Central memory CD8-positive, alpha-beta T cell (primary cell): ENCODE results near the gene MCF2L.

ENCODE experiments used
- ATAC-seq: fragments of 150-1000 bp; cut with Tn5 transposase; replicated peaks from 2 replicates; pipeline ENCODE4 v1.10.0; 2022; ENCODE audit warnings: mild to moderate bottlenecking, moderate FRiP score, moderate number of reproducible peaks; ENCODE audit not compliant: poor library complexity, severe bottlenecking; ENCODE audit errors: extremely low read depth
- DNase-seq, 2 donors: peaks; one replicate each; pipeline ENCODE4 v3.0.0; 2021; ENCODE audit warnings: low spot score in 2 of 2
- H3K27ac Mint-ChIP-seq: one replicate; pipeline ENCODE4 v1.8.0; 2022; ENCODE audit warnings: low read depth, mild to moderate bottlenecking, moderate library complexity, mixed read lengths
- H3K27me3 Mint-ChIP-seq: one replicate; pipeline ENCODE4 v1.8.0; 2022; ENCODE audit warnings: mixed read lengths
- H3K36me3 Mint-ChIP-seq: one replicate; pipeline ENCODE4 v1.8.0; 2022; ENCODE audit warnings: mild to moderate bottlenecking, moderate library complexity, mixed read lengths; ENCODE audit not compliant: insufficient read depth
- H3K4me1 Mint-ChIP-seq: one replicate; pipeline ENCODE4 v1.8.0; 2022; ENCODE audit warnings: mixed read lengths
- H3K4me3 Mint-ChIP-seq: one replicate; pipeline ENCODE4 v1.8.0; 2022; ENCODE audit warnings: mild to moderate bottlenecking, moderate library complexity, mixed read lengths
- H3K9me3 Mint-ChIP-seq: one replicate; pipeline ENCODE4 v1.8.0; 2022; ENCODE audit warnings: mixed read lengths

Gene MCF2L

GRCh38 chr13:113114511-113115362, 145.7 kb downstream of the MCF2L start:
- DNase-seq (no peak), ATAC-seq (no peak)
- Mint-ChIP-seq H3K36me3 (no peaks in the 10 kb centered on the region), H3K9me3 (no peaks in the 10 kb centered on the region), H3K27me3 (no peaks in the 10 kb centered on the region), H3K4me1 (no peaks in the 10 kb centered on the region), H3K27ac (no peak overlapping the region), H3K4me3 (no peak overlapping the region)

GRCh38 chr13:113115363-113116205, 146.6 kb downstream of the MCF2L start:
- H3K4me1 Mint-ChIP-seq, result no peaks in the 10 kb centered on the region
- no peak overlapping the region for H3K27ac Mint-ChIP-seq
- no peak for ATAC-seq
- no peaks in the 10 kb centered on the region for H3K27me3 Mint-ChIP-seq
- no peaks in the 10 kb centered on the region for H3K36me3 Mint-ChIP-seq
- H3K4me3 Mint-ChIP-seq, result no peak overlapping the region
- no peaks in the 10 kb centered on the region for H3K9me3 Mint-ChIP-seq
- DNase-seq, result no peak

- Mint-ChIP-seq H3K9me3 (no peaks in the 10 kb centered on the region), H3K4me1 (no peaks in the 10 kb centered on the region), H3K36me3 (no peaks in the 10 kb centered on the region), H3K4me3 (no peak overlapping the region), H3K27ac (no peak overlapping the region), H3K27me3 (peaks cover 6% of the 10 kb centered on the region)
- ATAC-seq (no peak), DNase-seq (no peak)
Measured at GRCh38 chr13:113116206-113116800, 147.3 kb downstream of the MCF2L start.

- Mint-ChIP-seq H3K27ac (no peak overlapping the region), H3K36me3 (no peaks in the 10 kb centered on the region), H3K9me3 (no peaks in the 10 kb centered on the region), H3K4me3 (no peak overlapping the region), H3K27me3 (peaks cover 11% of the 10 kb centered on the region), H3K4me1 (no peaks in the 10 kb centered on the region)
- DNase-seq, result no peak
- ATAC-seq, result no peak
Measured at GRCh38 chr13:113116871-113117271, 147.9 kb downstream of the MCF2L start.

GRCh38 chr13:113117335-113117872, 148.4 kb downstream of the MCF2L start:
- ATAC-seq (no peak), DNase-seq (no peak)
- Mint-ChIP-seq H3K27me3 (peaks cover 11% of the 10 kb centered on the region), H3K36me3 (no peaks in the 10 kb centered on the region), H3K9me3 (no peaks in the 10 kb centered on the region), H3K4me1 (no peaks in the 10 kb centered on the region), H3K4me3 (no peak overlapping the region), H3K27ac (no peak overlapping the region)

- Mint-ChIP-seq H3K27ac (no peak overlapping the region), H3K4me1 (no peaks in the 10 kb centered on the region), H3K4me3 (no peak overlapping the region), H3K27me3 (peaks cover 11% of the 10 kb centered on the region), H3K9me3 (no peaks in the 10 kb centered on the region), H3K36me3 (no peaks in the 10 kb centered on the region)
- DNase-seq (no peak), ATAC-seq (no peak)
Measured at GRCh38 chr13:113117911-113118260, 148.9 kb downstream of the MCF2L start.

GRCh38 chr13:113118261-113119021, 149.4 kb downstream of the MCF2L start:
- no peak for ATAC-seq
- H3K27me3 Mint-ChIP-seq, result peaks cover 11% of the 10 kb centered on the region
- H3K36me3 Mint-ChIP-seq, result no peaks in the 10 kb centered on the region
- DNase-seq, result no peak
- no peaks in the 10 kb centered on the region for H3K4me1 Mint-ChIP-seq
- no peak overlapping the region for H3K27ac Mint-ChIP-seq
- H3K4me3 Mint-ChIP-seq, result no peak overlapping the region
- no peaks in the 10 kb centered on the region for H3K9me3 Mint-ChIP-seq

GRCh38 chr13:113119166-113119821, 150.3 kb downstream of the MCF2L start:
- Mint-ChIP-seq H3K4me1 (no peaks in the 10 kb centered on the region), H3K36me3 (no peaks in the 10 kb centered on the region), H3K9me3 (no peaks in the 10 kb centered on the region), H3K27ac (no peak overlapping the region), H3K27me3 (peaks cover 11% of the 10 kb centered on the region), H3K4me3 (no peak overlapping the region)
- DNase-seq (no peak), ATAC-seq (no peak)

- Mint-ChIP-seq H3K36me3 (no peaks in the 10 kb centered on the region), H3K4me3 (no peak overlapping the region), H3K27me3 (peaks cover 11% of the 10 kb centered on the region), H3K4me1 (no peaks in the 10 kb centered on the region), H3K9me3 (no peaks in the 10 kb centered on the region), H3K27ac (no peak overlapping the region)
- ATAC-seq, result no peak
- DNase-seq, result no peak
Measured at GRCh38 chr13:113119822-113120189, 150.8 kb downstream of the MCF2L start.

GRCh38 chr13:113120300-113121182, 151.5 kb downstream of the MCF2L start:
- Mint-ChIP-seq H3K27ac (no peak overlapping the region), H3K9me3 (no peaks in the 10 kb centered on the region), H3K4me3 (no peak overlapping the region)

More at GRCh38 chr13:113120300-113121182, 151.5 kb downstream of the MCF2L start:
- Mint-ChIP-seq H3K27me3 (peaks cover 14% of the 10 kb centered on the region), H3K4me1 (no peaks in the 10 kb centered on the region), H3K36me3 (no peaks in the 10 kb centered on the region)
- ATAC-seq (no peak), DNase-seq (no peak)
